HepG2 (cell line): ENCODE measurements around the gene ATP5MC2. TPM values are rescaled to one million over a fixed set of nuclear protein-coding genes. Genes with fewer than 3 reads are reported as not detected.

ENCODE experiments used
- ATAC-seq: fragments of 200-7000 bp; cut with Tn5 transposase; 3 replicates; pipeline ENCODE4 v1.9.1; 2020; ENCODE audit warnings: mild to moderate bottlenecking, moderate library complexity
- BruUV-seq: library from RNA; stranded (reverse); fragments of 400-500 nt; replicated peaks from 2 replicates; lab custom pipeline; 2021; lab: Mats Ljungman, UMichigan
- CTCF ChIA-PET: fragments of 300-600 bp; formaldehyde crosslinking; extraction: SDS; loops from one replicate; lab custom pipeline; 2021; ENCODE audit warnings: low total read pairs, inconsistent platforms, low intra/inter-chr PET ratio; lab: Yijun Ruan, JAX
- POLR2A ChIA-PET: fragments of 350-600 bp; sonication (Branson Sonifier 250); formaldehyde crosslinking; loops from one replicate; lab custom pipeline; 2020; ENCODE audit warnings: antibody characterized with exemption, inconsistent platforms; lab: Yijun Ruan, JAX
- DNase-seq: peaks from one replicate; pipeline ENCODE4 v3.0.0-alpha.2; 2015; ENCODE audit warnings: low spot score
- FAIRE-seq: peaks from 3 replicates; lab custom pipeline; 2011; peaks lifted over from hg19 to GRCh38; lab: Jason Lieb, UNC
- H2AFZ ChIP-seq: one replicate; pipeline ENCODE4 v1.6.1; 2011; ENCODE audit warnings: low read length, inconsistent platforms
- H3K27ac ChIP-seq: fragments of 300-600 bp; 3 replicates; pipeline ENCODE4 v1.8.0; 2011; ENCODE audit warnings: mixed run types, mild to moderate bottlenecking, mixed read lengths, low read length, inconsistent platforms; ENCODE audit not compliant: insufficient read depth; ENCODE audit errors: extremely low read length
- H3K27me3 ChIP-seq, 2 experiments: fragments of 200-600 bp in 1 of 2; 2 replicates in 1 of 2; 3 replicates in 1 of 2; pipeline versions ENCODE4 v1.6.0 to v1.8.0; 2011; ENCODE audit warnings: low read length in 2 of 2, mild to moderate bottlenecking in 2 of 2, moderate library complexity in 2 of 2, inconsistent platforms in 1 of 2; ENCODE audit not compliant: insufficient read depth in 2 of 2, control insufficient read depth in 1 of 2
- H3K36me3 ChIP-seq, 2 experiments: fragments of 200-600 bp in 1 of 2; replicated peaks in 1 of 2; 2 replicates in 1 of 2; 3 replicates in 1 of 2; pipeline versions ENCODE4 v1.5.1 to v1.8.0; 2011; ENCODE audit warnings: low read length in 2 of 2, inconsistent platforms in 1 of 2; ENCODE audit not compliant: insufficient read depth in 2 of 2, control insufficient read depth in 1 of 2
- H3K4me1 ChIP-seq: 2 replicates; pipeline ENCODE4 v1.5.1; 2012; ENCODE audit warnings: low read length, inconsistent platforms; ENCODE audit not compliant: insufficient read depth
- H3K4me2 ChIP-seq: 2 replicates; pipeline ENCODE4 v1.6.0; 2011; ENCODE audit warnings: low read depth, low read length, inconsistent platforms
- H3K4me3 ChIP-seq, 3 experiments: fragments of 200-600 bp in 1 of 3; sonication (generic), shearing (Covaris generic) in 1 of 3; replicated peaks in 1 of 3; 2 replicates each; pipeline ENCODE4 v1.5.1; 2011 to 2016; ENCODE audit warnings: low read length in 3 of 3, inconsistent platforms in 2 of 3, low read depth in 2 of 3, mild to moderate bottlenecking in 2 of 3, control low read depth in 1 of 3, mixed read lengths in 1 of 3; ENCODE audit not compliant: insufficient read depth in 1 of 3
- H3K79me2 ChIP-seq: one replicate; pipeline ENCODE4 v1.6.1; 2011; ENCODE audit warnings: low read length, inconsistent platforms; ENCODE audit not compliant: insufficient read depth
- H3K9ac ChIP-seq: 2 replicates; pipeline ENCODE4 v1.6.0; 2011; ENCODE audit warnings: mild to moderate bottlenecking, low read depth, low read length, inconsistent platforms; ENCODE audit not compliant: insufficient read depth
- H3K9me3 ChIP-seq: 2 replicates; pipeline ENCODE4 v1.5.1; 2012; ENCODE audit warnings: mild to moderate bottlenecking, low read length
- H4K20me1 ChIP-seq: 2 replicates; pipeline ENCODE4 v1.6.0; 2011; ENCODE audit warnings: inconsistent platforms, mild to moderate bottlenecking, low read length, moderate library complexity; ENCODE audit not compliant: insufficient read depth
- ARNTL ChIP-seq: sonication (generic); formaldehyde crosslinking; IDR thresholded peaks from 2 replicates; pipeline ENCODE4 v1.4.0; 2020; ENCODE audit warnings: mild to moderate bottlenecking, missing genetic modification reagents
- MED1 ChIP-seq: sonication (generic); formaldehyde crosslinking; IDR thresholded peaks from 2 replicates; pipeline ENCODE4 v1.4.0; 2020; ENCODE audit warnings: missing genetic modification reagents
- TCF12 ChIP-seq, 2 experiments: fragments of 450-650 bp in 1 of 2; sonication (generic) in 1 of 2; formaldehyde crosslinking in 1 of 2; IDR thresholded peaks; 2 replicates each; pipeline versions ENCODE4 v1.6.1 to v1.8.0; 2017 to 2022; ENCODE audit warnings: antibody characterized with exemption in 1 of 2, mild to moderate bottlenecking in 1 of 2, missing genetic modification reagents in 1 of 2, moderate library complexity in 1 of 2
- ZNF33B ChIP-seq: sonication (generic); formaldehyde crosslinking; IDR thresholded peaks from 2 replicates; pipeline ENCODE4 v1.5.1; 2020; ENCODE audit warnings: mild to moderate bottlenecking, missing genetic modification reagents
- ZNF354B ChIP-seq: sonication (generic); formaldehyde crosslinking; IDR thresholded peaks from 2 replicates; pipeline ENCODE4 v1.8.0; 2022; ENCODE audit warnings: mild to moderate bottlenecking, missing genetic modification reagents
- WGBS: methylation state at CpG from one replicate; pipeline ENCODE4 v1.1.6; 2017; ENCODE audit warnings: low lambda C conversion rate; 5-methylcytosine and 5-hydroxymethylcytosine counted together
- in situ Hi-C: cut with HindIII; loops from 2 replicates; pipeline ENCODE4 v1.10.0; 2017; ENCODE audit warnings: low pct_unique_long_range_greater_than_20kb; ENCODE audit not compliant: extremely low pct_ligation_motif_present
- intact Hi-C: fragments of 100-400 bp; cut with micrococcal nuclease; formaldehyde crosslinking; loops from one replicate; pipeline ENCODE4 v1.10.0; 2022; ENCODE audit not compliant: unreplicated experiment
- polyA plus RNA-seq, 8 experiments: library from polyadenylated mRNA; depleted of rRNA in 3 of 8; stranded (reverse) in 7 of 8; unstranded in 1 of 8; fragments of >200 nt; fragmentation: Illumina TruSeq in 4 of 8; extraction: Trizol in 4 of 8; gene quantifications; 2 replicates each; pipeline versions ENCODE4 v1.2.1 to v1.2.3, GENCODE V29; 2011 to 2016; ENCODE audit warnings: low read depth in 4 of 8, missing spikeins in 1 of 8, mixed read lengths in 1 of 8; ENCODE audit not compliant: insufficient read depth in 1 of 8
- total RNA-seq, 5 experiments: library from RNA; depleted of rRNA; stranded (reverse); fragments of >200 nt; fragmentation: Illumina TruSeq; extraction: Trizol; gene quantifications; 2 replicates each; pipeline ENCODE4 v1.2.3, GENCODE V29; 2016; ENCODE audit warnings: low read depth in 1 of 5

Gene ATP5MC2
- total and polyA plus RNA-seq, 2 of the 13 experiments (the other 11 are each of a cell fraction or from before 2014, with no cell fraction given) = 230 to 257 TPM

DNA sequence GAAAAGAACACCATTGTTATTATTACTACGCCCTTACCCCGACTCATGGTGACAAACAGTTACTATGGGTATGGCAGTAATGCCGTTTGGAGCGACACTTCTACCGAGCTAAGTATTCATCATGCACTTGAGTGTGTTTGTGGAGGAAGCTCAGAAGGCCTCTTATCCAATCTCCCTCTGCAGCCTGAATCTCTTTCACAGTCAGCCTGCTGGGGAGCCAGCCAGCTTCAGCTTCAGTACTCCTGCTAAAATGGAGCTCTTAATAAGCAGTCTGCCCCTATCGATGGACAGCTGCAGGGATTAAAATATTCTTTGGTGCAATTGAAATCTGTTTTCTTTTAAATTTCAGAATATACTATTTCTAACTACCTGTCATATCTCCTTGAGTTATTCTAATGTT, 24.7 kb upstream of the ATP5MC2 start:
- CTCF ChIA-PET = interaction anchor here (12.4 kb wide), 1 partner anchor 44 kb away, joined by 216 read pairs; no protein-coding TSS in a partner anchor
- Histone ChIP-seq H3K9me3 (no peaks in the 10 kb centered on the region), H3K4me1 (peaks cover 8% of the 10 kb centered on the region; the same call in 1 of the 2 replicates), H3K79me2 (no peaks in the 10 kb centered on the region), H3K9ac (no peak overlapping the region), H3K27me3 (peaks cover 8 to 53% of the 10 kb centered on the region in 2 experiments), H4K20me1 (no peaks in the 10 kb centered on the region), H3K27ac (no peak overlapping the region), H3K4me3 (no peak overlapping the region), H2AFZ (no peak overlapping the region), H3K4me2 (no peak overlapping the region), H3K36me3 (no peaks in the 10 kb centered on the region)
- POLR2A ChIA-PET = no interaction called here
- DNase-seq (no peak), FAIRE-seq (no peak), ATAC-seq (no peak)
- WGBS = 3% methylated on average over 6 of the region's 6 CpGs
- in situ Hi-C loops (loop anchor here (5.0 kb wide), 1 partner anchor 42 kb away; no protein-coding TSS in a partner anchor), intact Hi-C loops (no loop called here)
- no TSS peak for BruUV-seq
- TF ChIP-seq ZNF354B (no peak), TCF12 (IDR thresholded peaks at IDR 0.05) (no peak), TCF12 (CRISPR knock-in tag; IDR thresholded peaks at IDR 0.05) (no peak), ARNTL (CRISPR knock-in tag) (no peak)

DNA sequence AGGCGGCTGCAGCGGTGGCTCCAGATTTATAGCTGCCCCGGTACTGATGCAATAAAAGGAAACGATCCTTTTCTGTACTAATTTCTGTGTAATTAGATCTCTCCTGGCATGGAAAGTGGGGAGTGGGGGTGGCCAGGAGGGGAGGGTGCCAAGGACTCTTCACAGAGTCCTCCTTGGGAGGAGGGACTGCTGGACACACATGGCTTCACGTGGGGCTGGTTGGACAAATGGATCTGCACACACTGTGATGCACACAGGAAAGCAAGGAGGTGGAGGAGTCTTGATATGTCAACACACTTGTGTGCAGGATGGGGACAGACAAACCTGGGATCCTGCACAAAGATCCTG, 23.8 kb upstream of the ATP5MC2 start:
- in situ Hi-C loops (loop anchor here (5.0 kb wide), 1 partner anchor 43 kb away; no protein-coding TSS in a partner anchor), intact Hi-C loops (no loop called here)
- no peaks in the 10 kb centered on the region for H3K79me2 ChIP-seq
- no peak for DNase-seq
- TF ChIP-seq ZNF33B (CRISPR knock-in tag) = no peak
- TF ChIP-seq MED1 = no peak
- TF ChIP-seq, all 625 proteins: peak for 0
- no TSS peak for BruUV-seq
- Histone ChIP-seq H3K27ac (no peak overlapping the region), H2AFZ (no peak overlapping the region), H3K4me1 (peaks cover 8% of the 10 kb centered on the region; the same call in 1 of the 2 replicates), H3K9ac (no peak overlapping the region), H3K36me3 (no peaks in the 10 kb centered on the region), H3K4me3 (no peak overlapping the region), H3K4me2 (no peak overlapping the region), H3K9me3 (no peaks in the 10 kb centered on the region), H4K20me1 (no peaks in the 10 kb centered on the region), H3K27me3 (peaks cover 10 to 60% of the 10 kb centered on the region in 2 experiments)
- WGBS = 2% methylated on average over 5 of the region's 5 CpGs
- no peak for FAIRE-seq
- POLR2A ChIA-PET = no interaction called here
- ATAC-seq = no peak
- CTCF ChIA-PET = interaction anchor here (12.4 kb wide), 1 partner anchor 45 kb away, joined by 216 read pairs; no protein-coding TSS in a partner anchor
